GM12892 (cell line): ENCODE data around the gene TNRC18.

Experiments
- POLR2A ChIP-seq: IDR thresholded peaks from 2 replicates; pipeline ENCODE4 v1.6.1; 2011; ENCODE audit warnings: low read depth, low read length, control low read depth
- TAF1 ChIP-seq: IDR thresholded peaks from 2 replicates; pipeline ENCODE4 v1.6.1; 2011; ENCODE audit warnings: low read depth, mild to moderate bottlenecking, control low read depth, low read length, borderline replicate concordance

DNA sequence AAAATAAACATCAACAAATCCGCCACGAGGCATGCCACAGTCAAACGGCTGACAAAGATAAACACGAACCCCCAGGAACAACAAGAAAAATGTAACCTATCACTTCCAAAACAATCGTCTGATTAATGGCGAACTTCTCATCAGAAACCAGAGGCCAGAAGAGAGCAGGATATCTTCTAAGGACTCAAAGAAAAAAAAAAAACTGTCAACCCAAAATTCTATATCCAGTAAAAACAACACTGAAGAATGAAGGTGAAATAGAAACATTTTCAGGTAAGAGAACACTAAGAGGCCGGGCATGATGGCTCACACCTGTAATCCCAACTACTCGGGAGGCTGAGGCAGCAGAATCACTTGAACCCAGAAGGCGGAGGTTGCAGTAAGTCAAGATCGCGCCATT is 86.6 kb downstream of the TNRC18 start:
- TF ChIP-seq TAF1 (no peak), POLR2A (no peak)
